Fibroblast of villous mesenchyme (primary cell): Measurements from ENCODE around the gene SLC8B1. TPM values are rescaled to one million over a fixed set of nuclear protein-coding genes. Genes with fewer than 3 reads are reported as not detected.

Experiments
- DNase-seq: peaks from one replicate; pipeline ENCODE4 v3.0.0-alpha.2; 2010; ENCODE audit warnings: low read depth
- H3K4me3 ChIP-seq: 2 replicates; pipeline ENCODE4 v1.5.1; 2011; ENCODE audit warnings: low read depth, mild to moderate bottlenecking, low read length
- small RNA-seq: library from RNA; depleted of rRNA; stranded (forward); fragments of <200 nt; gene quantifications from one replicate; pipeline ENCODE3, GENCODE V24; 2012
- total RNA-seq: library from RNA; depleted of rRNA; stranded (reverse); fragments of >200 nt; gene quantifications from 2 replicates; pipeline ENCODE4 v1.2.3, GENCODE V29; 2012
- TF ChIP-seq, protein P1 (sequence below): IDR thresholded peaks from 2 replicates; pipeline ENCODE4 v1.5.1; 2012; ENCODE audit warnings: low read depth, mild to moderate bottlenecking, low read length; ENCODE audit not compliant: insufficient read depth

The SLC8B1 gene
- total RNA-seq, 1 donor = 22.9 TPM

DNA sequence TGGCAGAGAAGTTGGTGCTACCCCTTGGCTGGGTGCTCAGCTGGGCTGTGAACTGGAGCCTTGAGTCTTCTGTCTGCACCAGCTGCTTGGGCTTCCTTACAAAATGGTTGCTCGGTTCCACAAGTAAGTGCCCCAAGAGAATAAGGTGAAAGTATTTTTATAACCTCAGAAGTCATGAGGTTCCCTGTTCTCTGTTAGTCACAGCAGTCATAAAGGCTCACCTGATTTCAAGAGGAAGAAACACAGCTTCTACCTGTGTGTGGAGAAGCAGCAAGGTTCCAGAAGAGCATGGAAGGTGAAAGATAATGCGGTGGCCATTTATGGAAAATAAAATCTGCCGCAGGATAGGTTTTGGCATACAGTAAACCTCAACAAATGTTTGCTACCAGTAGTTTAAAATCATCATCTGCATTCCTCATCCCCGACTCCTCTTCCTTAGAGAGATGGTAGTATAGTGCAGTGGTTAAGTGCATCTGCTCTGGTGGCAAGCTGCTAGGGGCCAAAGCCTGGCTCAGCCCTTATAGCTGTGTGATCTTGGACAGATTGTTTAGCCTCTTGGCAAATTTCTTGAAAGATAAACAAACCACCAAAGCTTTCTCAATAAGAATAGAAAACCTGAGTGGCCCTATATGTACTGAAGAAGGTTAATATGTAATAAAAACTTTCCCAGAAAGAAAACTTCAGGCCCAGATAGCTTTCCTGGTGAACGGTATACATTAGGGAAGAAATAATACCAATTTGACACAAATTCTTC lies 81.2 kb downstream of the SLC8B1 start:
- H3K4me3 ChIP-seq = no peak overlapping the region
- no peak for DNase-seq
- TF ChIP-seq, protein P1, sequence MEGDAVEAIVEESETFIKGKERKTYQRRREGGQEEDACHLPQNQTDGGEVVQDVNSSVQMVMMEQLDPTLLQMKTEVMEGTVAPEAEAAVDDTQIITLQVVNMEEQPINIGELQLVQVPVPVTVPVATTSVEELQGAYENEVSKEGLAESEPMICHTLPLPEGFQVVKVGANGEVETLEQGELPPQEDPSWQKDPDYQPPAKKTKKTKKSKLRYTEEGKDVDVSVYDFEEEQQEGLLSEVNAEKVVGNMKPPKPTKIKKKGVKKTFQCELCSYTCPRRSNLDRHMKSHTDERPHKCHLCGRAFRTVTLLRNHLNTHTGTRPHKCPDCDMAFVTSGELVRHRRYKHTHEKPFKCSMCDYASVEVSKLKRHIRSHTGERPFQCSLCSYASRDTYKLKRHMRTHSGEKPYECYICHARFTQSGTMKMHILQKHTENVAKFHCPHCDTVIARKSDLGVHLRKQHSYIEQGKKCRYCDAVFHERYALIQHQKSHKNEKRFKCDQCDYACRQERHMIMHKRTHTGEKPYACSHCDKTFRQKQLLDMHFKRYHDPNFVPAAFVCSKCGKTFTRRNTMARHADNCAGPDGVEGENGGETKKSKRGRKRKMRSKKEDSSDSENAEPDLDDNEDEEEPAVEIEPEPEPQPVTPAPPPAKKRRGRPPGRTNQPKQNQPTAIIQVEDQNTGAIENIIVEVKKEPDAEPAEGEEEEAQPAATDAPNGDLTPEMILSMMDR = no peak

DNA sequence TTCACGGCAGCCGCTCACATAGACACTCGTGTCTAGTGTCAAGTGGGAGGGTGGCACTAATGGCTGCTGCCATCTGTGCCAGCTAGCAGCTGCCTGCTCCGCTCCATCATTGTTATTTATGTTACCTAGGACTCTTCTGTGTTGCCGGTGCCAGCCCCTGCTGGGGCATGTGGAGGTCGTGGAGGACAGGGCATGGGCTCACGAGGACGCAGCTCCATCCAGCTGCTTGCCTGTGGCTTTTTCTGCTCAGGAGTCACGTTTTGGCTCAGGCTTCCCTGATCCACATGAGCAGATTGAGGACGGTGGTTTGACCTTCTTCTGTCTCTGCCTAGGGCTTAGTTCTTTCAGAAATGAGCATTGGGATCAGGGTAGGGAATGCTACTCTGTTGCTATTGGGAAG lies 82.4 kb downstream of the SLC8B1 start:
- DNase-seq = no peak
- TF ChIP-seq, protein P1 = no peak
- H3K4me3 ChIP-seq = no peak overlapping the region

DNA sequence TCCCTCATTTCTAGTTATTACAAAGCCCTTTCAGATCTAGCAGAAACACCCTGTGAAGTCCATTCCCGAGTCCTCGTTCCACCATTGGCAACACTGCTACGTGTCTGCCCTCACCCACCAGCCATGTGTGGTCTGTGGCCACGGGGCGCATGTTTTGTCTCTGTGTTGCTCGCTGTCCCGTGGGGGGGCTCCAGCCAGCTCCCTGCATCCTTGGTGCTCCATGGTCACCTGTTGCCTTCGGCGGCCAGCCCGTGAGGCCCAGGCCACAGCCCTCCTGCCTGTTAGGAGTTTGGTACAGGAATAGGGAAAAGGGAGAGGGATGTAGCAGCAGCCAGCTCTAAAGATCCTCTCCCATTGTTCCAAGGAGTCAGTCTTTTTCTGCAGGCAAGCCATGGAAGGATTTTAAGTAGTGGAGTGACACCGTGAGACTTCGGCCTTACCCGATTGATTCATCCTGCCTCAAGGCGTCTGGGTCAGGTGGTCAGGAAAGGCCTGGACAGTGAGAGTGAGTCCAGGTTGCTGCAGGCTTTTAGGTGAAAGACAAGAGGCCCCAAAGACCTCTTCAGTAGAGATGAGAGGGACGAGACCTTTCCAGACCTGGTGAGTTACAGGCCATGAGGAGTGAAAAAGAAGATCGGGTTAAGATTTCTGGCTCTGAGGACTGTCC lies 83.4 kb downstream of the SLC8B1 start:
- TF ChIP-seq, protein P1 = no peak
- DNase-seq = no peak
- no peak overlapping the region for H3K4me3 ChIP-seq

DNA sequence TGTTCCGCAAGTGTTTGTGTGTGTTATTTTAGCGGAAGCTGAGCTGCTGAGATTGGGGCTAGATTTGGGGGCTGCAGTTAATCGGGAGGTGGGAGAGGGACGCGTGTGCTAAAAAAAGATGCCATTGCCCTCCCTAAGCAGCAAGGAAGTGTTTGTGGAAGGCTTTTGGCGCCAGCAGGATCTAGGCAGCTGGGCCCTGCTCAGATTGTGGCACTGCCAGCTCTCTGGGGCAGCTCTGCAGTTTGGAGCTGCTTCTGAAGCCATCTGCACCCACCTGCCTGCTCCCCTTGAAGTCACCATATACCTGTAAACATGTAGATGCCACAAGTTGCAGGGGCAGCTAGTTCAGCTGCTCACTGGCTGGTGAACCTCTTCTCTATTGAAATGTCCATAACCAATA lies 84.9 kb downstream of the SLC8B1 start:
- DNase-seq = no peak
- TF ChIP-seq, protein P1 = no peak
- no peak overlapping the region for H3K4me3 ChIP-seq

DNA sequence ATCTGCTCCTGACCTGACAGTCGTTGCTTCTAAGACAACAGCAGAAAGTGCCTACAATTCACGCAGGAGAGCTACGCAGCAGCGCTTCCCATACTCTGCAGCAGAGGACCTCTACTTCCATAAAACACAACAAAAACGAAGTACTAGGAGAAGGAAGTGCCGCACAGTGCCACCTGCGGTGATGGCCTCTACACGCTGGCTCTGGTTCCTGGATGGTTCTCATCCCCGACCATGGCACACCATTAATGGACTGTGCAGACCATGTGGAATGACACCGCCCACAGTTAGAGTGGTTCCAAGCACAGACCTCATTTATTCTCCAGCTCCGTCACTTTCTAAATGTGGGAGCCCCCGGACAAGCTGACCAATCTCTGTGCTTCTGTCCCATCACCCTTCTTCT lies 85.4 kb downstream of the SLC8B1 start:
- H3K4me3 ChIP-seq = no peak overlapping the region
- DNase-seq = no peak
- TF ChIP-seq, protein P1 = no peak

DNA sequence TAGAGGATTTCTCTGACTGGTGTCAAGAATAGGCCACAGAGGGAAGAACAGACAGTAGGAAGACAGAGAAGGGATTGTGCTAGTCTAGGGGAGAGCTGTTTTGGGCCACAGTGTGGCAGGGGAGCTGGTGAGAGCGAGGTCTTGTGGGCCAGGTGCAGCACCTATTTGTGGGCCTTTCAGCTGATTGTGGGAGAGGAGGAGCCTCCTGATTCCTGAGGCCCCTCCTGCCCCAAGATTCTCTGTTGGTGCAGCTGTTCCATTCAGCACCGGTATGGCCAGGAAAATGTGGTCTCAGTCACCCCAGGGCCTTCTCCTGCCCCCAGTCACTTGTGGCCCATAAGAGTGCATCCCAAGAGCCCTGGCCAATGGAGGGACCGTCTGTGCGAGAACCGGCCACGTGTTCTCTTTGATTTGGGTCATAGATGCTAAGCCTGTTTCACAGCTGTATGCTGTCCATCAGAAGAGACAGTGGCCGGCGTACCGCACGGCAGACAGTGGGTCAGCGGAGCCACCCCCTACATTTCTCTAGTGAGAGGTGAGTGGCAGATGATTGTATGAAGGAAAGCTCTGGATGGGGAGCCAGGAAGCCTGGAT lies 86.0 kb downstream of the SLC8B1 start:
- no peak for DNase-seq
- H3K4me3 ChIP-seq = no peak overlapping the region
- TF ChIP-seq, protein P1 = no peak

Small RNA genes within 50 kb of the gene (small RNA-seq; reads per million reads assigned to genes)
- not detected for gene MIR6762

Other genes starting within 250 kb of the SLC8B1 start
- not detected in 2 replicates for gene RASAL1, start 199.3 kb downstream of the SLC8B1 start, total RNA-seq
- not detected in 2 replicates for gene CFAP73, start 185.4 kb downstream of the SLC8B1 start, total RNA-seq
- gene DDX54, start 149.6 kb downstream of the SLC8B1 start, total RNA-seq = 33.7 and 37.0 TPM in 2 replicates
- 22.5 and 27.6 TPM in 2 replicates for gene RITA1, start 149.4 kb downstream of the SLC8B1 start, total RNA-seq
- gene TPCN1, start 113.6 kb downstream of the SLC8B1 start, total RNA-seq = 15.8 and 25.9 TPM in 2 replicates
- gene PLBD2, start 23.5 kb upstream of the SLC8B1 start, total RNA-seq = 27.6 and 31.2 TPM in 2 replicates
- gene SDS, start 68.8 kb upstream of the SLC8B1 start, total RNA-seq = not detected in 2 replicates
- 3.5 and 5.2 TPM in 2 replicates for gene SDSL, start 87.3 kb upstream of the SLC8B1 start, total RNA-seq
- not detected in 2 replicates for gene LHX5, start 136.8 kb upstream of the SLC8B1 start, total RNA-seq